IMR-90 (cell line): Measurements from ENCODE around the gene SLC2A10. TPM values are rescaled to one million over a fixed set of nuclear protein-coding genes. Genes with fewer than 3 reads are reported as not detected.

Experiments
- ATAC-seq: fragments of 200-7000 bp; cut with Tn5 transposase; 2 replicates; pipeline ENCODE4 v1.9.1; 2020; ENCODE audit warnings: low read depth, mild to moderate bottlenecking, moderate library complexity
- BruUV-seq: library from RNA; stranded (reverse); fragments of 400-500 nt; replicated peaks from 2 replicates; lab custom pipeline; 2021; lab: Mats Ljungman, UMichigan
- CTCF ChIA-PET: fragments of 300-600 bp; formaldehyde crosslinking; extraction: SDS; loops from one replicate; lab custom pipeline; 2021; ENCODE audit warnings: antibody characterized with exemption; lab: Yijun Ruan, JAX
- POLR2A ChIA-PET: fragments of 300-600 bp; sonication (Branson Sonifier 250); formaldehyde crosslinking; loops from one replicate; lab custom pipeline; 2022; ENCODE audit warnings: antibody characterized with exemption; ENCODE audit not compliant: unreplicated experiment; lab: Charles Lee
- DNase-seq: peaks from one replicate; pipeline ENCODE4 v3.0.0; 2013
- H2AFZ ChIP-seq: replicated peaks from 2 replicates; pipeline ENCODE3; 2013; ENCODE audit warnings: low read length, mild to moderate bottlenecking; ENCODE audit not compliant: poor library complexity
- H2AK5ac ChIP-seq: 2 replicates; pipeline ENCODE4 v1.6.1; 2013; ENCODE audit warnings: low read depth, low read length, inconsistent platforms
- H2AK9ac ChIP-seq: replicated peaks from 2 replicates; pipeline ENCODE3; 2013; ENCODE audit warnings: mild to moderate bottlenecking, low read depth, low read length, moderate library complexity; ENCODE audit not compliant: poor library complexity
- H2BK120ac ChIP-seq: 2 replicates; pipeline ENCODE4 v1.6.1; 2013; ENCODE audit warnings: low read depth, low read length, inconsistent platforms
- H2BK15ac ChIP-seq: 3 replicates; pipeline ENCODE4 v1.6.1; 2013; ENCODE audit warnings: low read depth, low read length, inconsistent platforms
- H2BK20ac ChIP-seq: 2 replicates; pipeline ENCODE4 v1.6.1; 2013; ENCODE audit warnings: low read depth, mild to moderate bottlenecking, inconsistent platforms, low read length, moderate library complexity
- H2BK5ac ChIP-seq: 2 replicates; pipeline ENCODE4 v1.6.1; 2013; ENCODE audit warnings: mild to moderate bottlenecking, low read depth, low read length, inconsistent platforms; ENCODE audit not compliant: poor library complexity, severe bottlenecking
- H3K14ac ChIP-seq: replicated peaks from 2 replicates; pipeline ENCODE4 v1.6.1; 2013; ENCODE audit warnings: low read depth, low read length, inconsistent platforms
- H3K18ac ChIP-seq: 2 replicates; pipeline ENCODE4 v1.6.1; 2013; ENCODE audit warnings: low read depth, low read length, control low read depth
- H3K23ac ChIP-seq: 2 replicates; pipeline ENCODE4 v1.6.1; 2013; ENCODE audit warnings: low read depth, low read length, inconsistent platforms
- H3K27ac ChIP-seq: 2 replicates; pipeline ENCODE4 v1.5.1; 2013; ENCODE audit warnings: mild to moderate bottlenecking, control low read depth, low read length; ENCODE audit not compliant: insufficient read depth
- H3K27me3 ChIP-seq: 2 replicates; pipeline ENCODE4 v1.6.1; 2013; ENCODE audit warnings: low read length; ENCODE audit not compliant: control insufficient read depth, insufficient read depth
- H3K36me3 ChIP-seq: 2 replicates; pipeline ENCODE4 v1.6.1; 2013; ENCODE audit warnings: low read length, mixed read lengths; ENCODE audit not compliant: control insufficient read depth, insufficient read depth
- H3K4ac ChIP-seq: 2 replicates; pipeline ENCODE4 v1.6.1; 2013; ENCODE audit warnings: low read depth, low read length, inconsistent platforms
- H3K4me1 ChIP-seq: 2 replicates; pipeline ENCODE4 v1.6.1; 2013; ENCODE audit warnings: low read length, mixed read lengths; ENCODE audit not compliant: control insufficient read depth, insufficient read depth
- H3K4me2 ChIP-seq: 2 replicates; pipeline ENCODE4 v1.6.1; 2013; ENCODE audit warnings: low read depth, mild to moderate bottlenecking, control low read depth, low read length, moderate library complexity
- H3K4me3 ChIP-seq: 2 replicates; pipeline ENCODE4 v1.5.1; 2013; ENCODE audit warnings: low read depth, mild to moderate bottlenecking, control low read depth, low read length, moderate library complexity; ENCODE audit not compliant: insufficient read depth
- H3K56ac ChIP-seq: 2 replicates; pipeline ENCODE4 v1.6.1; 2013; ENCODE audit warnings: low read length, inconsistent platforms; ENCODE audit not compliant: insufficient read depth; ENCODE audit errors: extremely low read depth
- H3K79me1 ChIP-seq, 2 experiments: 2 replicates each; pipeline ENCODE4 v1.6.1; 2013; ENCODE audit warnings: low read length in 2 of 2, inconsistent platforms in 1 of 2, low read depth in 1 of 2
- H3K9ac ChIP-seq: 2 replicates; pipeline ENCODE4 v1.6.1; 2013; ENCODE audit warnings: low read depth, low read length, control low read depth
- H3K9me1 ChIP-seq: 2 replicates; pipeline ENCODE4 v1.6.1; 2013; ENCODE audit warnings: low read length, inconsistent platforms; ENCODE audit not compliant: insufficient read depth
- H3K9me3 ChIP-seq: 2 replicates; pipeline ENCODE4 v1.6.1; 2013; ENCODE audit warnings: low read length; ENCODE audit not compliant: control insufficient read depth, insufficient read depth
- H4K20me1 ChIP-seq: 2 replicates; pipeline ENCODE4 v1.6.1; 2013; ENCODE audit warnings: low read length, inconsistent platforms; ENCODE audit not compliant: insufficient read depth
- H4K5ac ChIP-seq: 2 replicates; pipeline ENCODE4 v1.6.1; 2013; ENCODE audit warnings: mild to moderate bottlenecking, low read depth, low read length, control low read depth
- H4K8ac ChIP-seq, 2 experiments: 2 replicates each; pipeline ENCODE4 v1.6.1; 2013; ENCODE audit warnings: low read depth in 2 of 2, low read length in 2 of 2, control low read depth in 1 of 2, inconsistent platforms in 1 of 2
- H4K91ac ChIP-seq: 2 replicates; pipeline ENCODE4 v1.6.1; 2013; ENCODE audit warnings: low read depth, low read length, inconsistent platforms; ENCODE audit not compliant: insufficient read depth
- BHLHE40 ChIP-seq: fragments of 150-350 bp; IDR thresholded peaks from 2 replicates; pipeline ENCODE4 v1.6.1; 2016; ENCODE audit warnings: mild to moderate bottlenecking, low read depth, low read length
- CEBPB ChIP-seq: IDR thresholded peaks from 2 replicates; pipeline ENCODE4 v1.6.1; 2012; ENCODE audit warnings: low read depth, low read length, improper control_type of control experiment
- CHD1 ChIP-seq: IDR thresholded peaks from 2 replicates; pipeline ENCODE4 v1.6.1; 2012; ENCODE audit warnings: low read depth, low read length, improper control_type of control experiment
- ELK1 ChIP-seq: fragments of 150-350 bp; IDR thresholded peaks from 2 replicates; pipeline ENCODE4 v1.6.1; 2016; ENCODE audit warnings: low read depth, mild to moderate bottlenecking, low read length, moderate library complexity, borderline replicate concordance
- FOS ChIP-seq: fragments of 150-350 bp; IDR thresholded peaks from 2 replicates; pipeline ENCODE4 v1.6.1; 2016; ENCODE audit warnings: low read depth, low read length
- MAFK ChIP-seq: IDR thresholded peaks from 2 replicates; pipeline ENCODE4 v1.6.1; 2012; ENCODE audit warnings: low read depth, low read length, improper control_type of control experiment
- MAZ ChIP-seq: IDR thresholded peaks from 2 replicates; pipeline ENCODE4 v1.6.1; 2012; ENCODE audit warnings: low read depth, mild to moderate bottlenecking, low read length, improper control_type of control experiment, moderate library complexity, borderline replicate concordance
- MXI1 ChIP-seq: IDR thresholded peaks from 2 replicates; pipeline ENCODE4 v1.6.1; 2012; ENCODE audit warnings: low read depth, mild to moderate bottlenecking, low read length, moderate library complexity, borderline replicate concordance
- NFE2L2 ChIP-seq: fragments of 150-350 bp; IDR thresholded peaks from 2 replicates; pipeline ENCODE4 v1.6.1; 2016; ENCODE audit warnings: low read depth, mild to moderate bottlenecking, low read length
- POLR2A ChIP-seq: IDR thresholded peaks from 2 replicates; pipeline ENCODE4 v1.6.1; 2012; ENCODE audit warnings: mild to moderate bottlenecking, low read depth, low read length
- RAD21 ChIP-seq: IDR thresholded peaks from 2 replicates; pipeline ENCODE4 v1.6.1; 2012; ENCODE audit warnings: low read length, improper control_type of control experiment
- RCOR1 ChIP-seq: IDR thresholded peaks from 2 replicates; pipeline ENCODE4 v1.6.1; 2012; ENCODE audit warnings: mild to moderate bottlenecking, low read length, improper control_type of control experiment; ENCODE audit not compliant: insufficient replicate concordance
- RFX5 ChIP-seq: IDR thresholded peaks from 2 replicates; pipeline ENCODE4 v1.8.0; 2012; ENCODE audit warnings: low read depth, mild to moderate bottlenecking, low read length, moderate library complexity
- SMC3 ChIP-seq: fragments of 150-350 bp; IDR thresholded peaks from 2 replicates; pipeline ENCODE4 v1.6.1; 2016; ENCODE audit warnings: low read depth, mild to moderate bottlenecking, antibody characterized with exemption, low read length, moderate library complexity
- WGBS, 2 experiments: methylation state at CpG; one replicate each; pipeline versions ENCODE4 v1.1.5 to v1.1.7; 2013; ENCODE audit warnings: missing lambda C conversion rate in 2 of 2; ENCODE audit not compliant: insufficient read length in 1 of 2; ENCODE audit errors: extremely low coverage in 2 of 2; 5-methylcytosine and 5-hydroxymethylcytosine counted together
- dilution Hi-C: fragments of 300-500 bp; cut with HindIII; formaldehyde crosslinking; loops from one replicate; pipeline ENCODE4 v1.14.3; 2018; ENCODE audit warnings: low sequenced_read_pairs; ENCODE audit not compliant: unreplicated experiment
- in situ Hi-C: fragments of 300-500 bp; cut with MboI; formaldehyde crosslinking; loops from 3 replicates; pipeline ENCODE4 v1.14.3; 2019; ENCODE audit warnings: low sequenced_read_pairs, inconsistent platforms, mixed read lengths
- intact Hi-C: fragments of 100-400 bp; cut with micrococcal nuclease; formaldehyde crosslinking; loops from 2 replicates; pipeline ENCODE4 v1.10.0; 2022
- polyA plus RNA-seq, 3 experiments: library from polyadenylated mRNA; depleted of rRNA; stranded (reverse); fragments of >200 nt; gene quantifications; 2 replicates each; pipeline ENCODE4 v1.2.3, GENCODE V29; 2012; ENCODE audit warnings: low replicate concordance in 1 of 3
- total RNA-seq: library from RNA; depleted of rRNA; stranded (reverse); fragments of >200 nt; gene quantifications from 2 replicates; pipeline ENCODE4 v1.2.3, GENCODE V29; 2012
- TF ChIP-seq, protein P1 (sequence below): fragments of 150-350 bp; IDR thresholded peaks from 2 replicates; pipeline ENCODE4 v1.6.1; 2017; ENCODE audit warnings: mild to moderate bottlenecking, antibody characterized with exemption, low read length, low read depth
- TF ChIP-seq, protein P2 (sequence below): conservative IDR thresholded peaks from 2 replicates; pipeline ENCODE4 v1.5.1; 2012; ENCODE audit warnings: mild to moderate bottlenecking, low read depth, low read length, improper control_type of control experiment

Gene SLC2A10
- total and polyA plus RNA-seq, 2 of the 4 experiments (the other 2 are of a cell fraction) = 15.2 to 22.0 TPM

DNA sequence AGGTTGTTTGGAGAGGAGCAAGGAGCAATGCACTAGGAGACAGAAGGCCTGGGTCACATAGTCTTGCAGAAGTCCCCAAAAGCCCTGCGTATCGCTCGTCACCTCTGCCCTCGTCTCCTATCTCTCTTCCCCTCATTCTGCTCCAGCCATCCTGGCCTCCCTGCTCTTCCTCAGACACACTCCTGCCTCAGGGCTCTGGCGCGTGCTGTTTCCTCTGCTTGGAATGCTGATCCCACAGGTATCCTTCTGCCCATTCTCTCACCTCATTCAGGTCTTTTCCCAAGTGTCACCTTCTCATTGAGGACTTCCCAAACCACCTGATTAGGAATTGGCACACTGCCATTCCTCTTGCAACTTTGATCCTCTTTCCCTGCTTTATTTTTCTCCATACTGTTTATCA, 9.0 kb upstream of the SLC2A10 start:
- POLR2A ChIA-PET = no interaction called here
- DNase-seq = no peak
- no peaks in the 10 kb centered on the region for H3K27me3 ChIP-seq
- peak overlapping the region; percentile 15; the same call in 1 of the 2 replicates for H2AK5ac ChIP-seq
- intact Hi-C loops (no loop called here), in situ Hi-C loops (no loop called here), dilution Hi-C loops (no loop called here)
- H3K56ac ChIP-seq = no peak overlapping the region
- H2BK120ac ChIP-seq = no peak overlapping the region
- H3K27ac ChIP-seq = no peak overlapping the region
- H2AK9ac ChIP-seq = no peak overlapping the region
- no peak for ATAC-seq
- H3K9ac ChIP-seq = no peak overlapping the region
- H3K4me1 ChIP-seq = peaks cover 11% of the 10 kb centered on the region
- no peak overlapping the region for H3K18ac ChIP-seq
- no peaks in the 10 kb centered on the region for H3K79me1 ChIP-seq
- no peak overlapping the region for H3K4me2 ChIP-seq
- no peak overlapping the region for H3K4me3 ChIP-seq
- H2BK20ac ChIP-seq = no peak overlapping the region
- H3K9me1 ChIP-seq = peaks cover 10% of the 10 kb centered on the region
- H4K5ac ChIP-seq = no peak overlapping the region
- BruUV-seq = no TSS peak
- no peaks in the 10 kb centered on the region for H4K20me1 ChIP-seq
- H3K4ac ChIP-seq = 0 out of 2 replicates have a peak overlapping the region, but pooled peaks have one; percentile 16
- no peak overlapping the region for H4K91ac ChIP-seq
- 77% methylated on average over 6 of the region's 6 CpGs; no CpG with 5 or more reads in 1 of the 2 experiments for WGBS, 2 experiments
- CTCF ChIA-PET = no interaction called here
- H2AFZ ChIP-seq = peak overlapping the region; percentile 65
- no peak for TF ChIP-seq MAZ
- no peak for TF ChIP-seq SMC3
- TF ChIP-seq CHD1 = no peak
- no peak for TF ChIP-seq RCOR1
- no peak for TF ChIP-seq NFE2L2
- TF ChIP-seq, protein P1, sequence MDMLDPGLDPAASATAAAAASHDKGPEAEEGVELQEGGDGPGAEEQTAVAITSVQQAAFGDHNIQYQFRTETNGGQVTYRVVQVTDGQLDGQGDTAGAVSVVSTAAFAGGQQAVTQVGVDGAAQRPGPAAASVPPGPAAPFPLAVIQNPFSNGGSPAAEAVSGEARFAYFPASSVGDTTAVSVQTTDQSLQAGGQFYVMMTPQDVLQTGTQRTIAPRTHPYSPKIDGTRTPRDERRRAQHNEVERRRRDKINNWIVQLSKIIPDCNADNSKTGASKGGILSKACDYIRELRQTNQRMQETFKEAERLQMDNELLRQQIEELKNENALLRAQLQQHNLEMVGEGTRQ = no peak
- no peak for TF ChIP-seq RAD21
- TF ChIP-seq MAFK = no peak
- TF ChIP-seq BHLHE40 = no peak
- no peak for TF ChIP-seq FOS
- TF ChIP-seq, protein P2, sequence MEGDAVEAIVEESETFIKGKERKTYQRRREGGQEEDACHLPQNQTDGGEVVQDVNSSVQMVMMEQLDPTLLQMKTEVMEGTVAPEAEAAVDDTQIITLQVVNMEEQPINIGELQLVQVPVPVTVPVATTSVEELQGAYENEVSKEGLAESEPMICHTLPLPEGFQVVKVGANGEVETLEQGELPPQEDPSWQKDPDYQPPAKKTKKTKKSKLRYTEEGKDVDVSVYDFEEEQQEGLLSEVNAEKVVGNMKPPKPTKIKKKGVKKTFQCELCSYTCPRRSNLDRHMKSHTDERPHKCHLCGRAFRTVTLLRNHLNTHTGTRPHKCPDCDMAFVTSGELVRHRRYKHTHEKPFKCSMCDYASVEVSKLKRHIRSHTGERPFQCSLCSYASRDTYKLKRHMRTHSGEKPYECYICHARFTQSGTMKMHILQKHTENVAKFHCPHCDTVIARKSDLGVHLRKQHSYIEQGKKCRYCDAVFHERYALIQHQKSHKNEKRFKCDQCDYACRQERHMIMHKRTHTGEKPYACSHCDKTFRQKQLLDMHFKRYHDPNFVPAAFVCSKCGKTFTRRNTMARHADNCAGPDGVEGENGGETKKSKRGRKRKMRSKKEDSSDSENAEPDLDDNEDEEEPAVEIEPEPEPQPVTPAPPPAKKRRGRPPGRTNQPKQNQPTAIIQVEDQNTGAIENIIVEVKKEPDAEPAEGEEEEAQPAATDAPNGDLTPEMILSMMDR = no peak
- no peak for TF ChIP-seq RFX5
- TF ChIP-seq CEBPB = no peak
- TF ChIP-seq MXI1 = no peak
- no peak for TF ChIP-seq ELK1
- no peak for TF ChIP-seq POLR2A
- H3K23ac ChIP-seq = no peak overlapping the region
- H4K8ac ChIP-seq = no peak overlapping the region
- no peak overlapping the region for H2BK15ac ChIP-seq
- no peak overlapping the region for H2BK5ac ChIP-seq
- H3K36me3 ChIP-seq = no peaks in the 10 kb centered on the region
- no peaks in the 10 kb centered on the region for H3K9me3 ChIP-seq
- H3K14ac ChIP-seq = no peak overlapping the region
